ENCODE measurements around the gene IFNL3.

GRCh38 chr19:39251846-39252245, 7.0 kb upstream of the IFNL3 start:
- TF ChIP-seq, protein P1, sequence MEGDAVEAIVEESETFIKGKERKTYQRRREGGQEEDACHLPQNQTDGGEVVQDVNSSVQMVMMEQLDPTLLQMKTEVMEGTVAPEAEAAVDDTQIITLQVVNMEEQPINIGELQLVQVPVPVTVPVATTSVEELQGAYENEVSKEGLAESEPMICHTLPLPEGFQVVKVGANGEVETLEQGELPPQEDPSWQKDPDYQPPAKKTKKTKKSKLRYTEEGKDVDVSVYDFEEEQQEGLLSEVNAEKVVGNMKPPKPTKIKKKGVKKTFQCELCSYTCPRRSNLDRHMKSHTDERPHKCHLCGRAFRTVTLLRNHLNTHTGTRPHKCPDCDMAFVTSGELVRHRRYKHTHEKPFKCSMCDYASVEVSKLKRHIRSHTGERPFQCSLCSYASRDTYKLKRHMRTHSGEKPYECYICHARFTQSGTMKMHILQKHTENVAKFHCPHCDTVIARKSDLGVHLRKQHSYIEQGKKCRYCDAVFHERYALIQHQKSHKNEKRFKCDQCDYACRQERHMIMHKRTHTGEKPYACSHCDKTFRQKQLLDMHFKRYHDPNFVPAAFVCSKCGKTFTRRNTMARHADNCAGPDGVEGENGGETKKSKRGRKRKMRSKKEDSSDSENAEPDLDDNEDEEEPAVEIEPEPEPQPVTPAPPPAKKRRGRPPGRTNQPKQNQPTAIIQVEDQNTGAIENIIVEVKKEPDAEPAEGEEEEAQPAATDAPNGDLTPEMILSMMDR (IDR thresholded peaks at IDR 0.05; ENCODE audit: low read depth, low read length) = no peak
- TF ChIP-seq EZH2phosphoT487 (IDR thresholded peaks at IDR 0.05; ENCODE audit: low read depth) = no peak

All from OCI-LY3 (cell line).